Common myeloid progenitor, CD34-positive (primary cell): ENCODE results near the gene PIGA.

Source experiments
- CTCF ChIA-PET: fragments of 350-600 bp; sonication (Branson Sonifier 250); formaldehyde crosslinking; loops from one replicate; lab custom pipeline; 2021; ENCODE audit warnings: antibody characterized with exemption; lab: Charles Lee
- POLR2A ChIA-PET: fragments of 350-600 bp; sonication (Branson Sonifier 250); formaldehyde crosslinking; loops from one replicate; lab custom pipeline; 2021; ENCODE audit warnings: antibody characterized with exemption; lab: Charles Lee
- DNase-seq, 3 donors: peaks; one replicate each; pipeline versions ENCODE4 v3.0.0 to v3.0.0-alpha.2; 2013
- H3K27ac ChIP-seq, 2 experiments: 1 replicate in 1 of 2; 2 replicates in 1 of 2; pipeline ENCODE4 v1.7.0; 2013; ENCODE audit warnings: inconsistent platforms in 2 of 2, low read length in 2 of 2, mild to moderate bottlenecking in 2 of 2, low read depth in 1 of 2, moderate library complexity in 1 of 2; ENCODE audit not compliant: severe bottlenecking in 2 of 2, insufficient read depth in 1 of 2, poor library complexity in 1 of 2
- H3K27me3 ChIP-seq, 5 experiments: replicated peaks in 2 of 5; 1 replicate in 3 of 5; 2 replicates in 2 of 5; pipeline versions ENCODE4 v1.6.1 to v1.7.0; 2013; ENCODE audit warnings: low read length in 4 of 5, mild to moderate bottlenecking in 2 of 5, moderate library complexity in 2 of 5, inconsistent platforms in 1 of 5; ENCODE audit not compliant: insufficient read depth in 5 of 5, control insufficient read depth in 4 of 5
- H3K36me3 ChIP-seq, 4 experiments: 1 replicate in 2 of 4; 2 replicates in 2 of 4; pipeline versions ENCODE4 v1.6.1 to v1.7.0; 2013; ENCODE audit warnings: low read length in 3 of 4, control low read depth in 1 of 4, mild to moderate bottlenecking in 1 of 4; ENCODE audit not compliant: control insufficient read depth in 4 of 4, insufficient read depth in 4 of 4
- H3K4me1 ChIP-seq, 4 experiments: 1 replicate in 3 of 4; 2 replicates in 1 of 4; pipeline versions ENCODE4 v1.6.1 to v1.7.1; 2013; ENCODE audit warnings: low read length in 3 of 4, mild to moderate bottlenecking in 3 of 4, control low read depth in 1 of 4, inconsistent platforms in 1 of 4, moderate library complexity in 1 of 4; ENCODE audit not compliant: control insufficient read depth in 4 of 4, insufficient read depth in 4 of 4; ENCODE audit errors: control extremely low read depth in 1 of 4
- H3K4me3 ChIP-seq, 7 experiments: 1 replicate in 4 of 7; 2 replicates in 3 of 7; pipeline versions ENCODE4 v1.5.1 to v1.7.0; 2013; ENCODE audit warnings: mild to moderate bottlenecking in 7 of 7, low read length in 6 of 7, moderate library complexity in 6 of 7, inconsistent platforms in 2 of 7, low read depth in 2 of 7, control low read depth in 1 of 7; ENCODE audit not compliant: insufficient read depth in 4 of 7, control insufficient read depth in 1 of 7; ENCODE audit errors: extremely low read depth in 1 of 7
- H3K9me3 ChIP-seq, 5 experiments: 1 replicate in 4 of 5; 2 replicates in 1 of 5; pipeline versions ENCODE4 v1.6.1 to v1.7.1; 2013; ENCODE audit warnings: low read length in 4 of 5, mild to moderate bottlenecking in 2 of 5, inconsistent platforms in 1 of 5, low read depth in 1 of 5, moderate library complexity in 1 of 5; ENCODE audit not compliant: control insufficient read depth in 4 of 5, insufficient read depth in 2 of 5; ENCODE audit errors: control extremely low read depth in 1 of 5
- whole genome bisulfite sequencing: methylation state at CpG from one replicate; pipeline ENCODE4 v1.1.5; 2013; ENCODE audit not compliant: insufficient coverage; 5-methylcytosine and 5-hydroxymethylcytosine counted together

Gene PIGA

DNA sequence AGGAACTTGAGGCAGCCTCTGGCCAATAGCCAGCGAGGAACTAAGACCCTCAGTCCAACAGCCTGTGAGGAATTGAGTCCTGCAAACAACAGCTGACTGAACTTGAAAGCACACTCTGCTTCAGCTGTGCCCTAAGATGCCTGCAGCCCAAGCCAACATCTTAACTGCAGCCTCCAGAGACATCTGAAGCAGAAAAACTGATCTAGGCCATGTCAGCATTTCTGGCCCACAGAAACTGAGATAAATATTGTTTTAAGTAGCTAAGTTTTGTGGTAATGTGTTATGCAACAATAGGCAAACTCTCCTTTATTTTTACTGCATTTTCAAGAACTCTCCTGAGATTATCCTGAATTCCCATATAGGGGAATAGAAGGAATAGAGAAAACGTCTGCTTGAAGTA, 24.4 kb upstream of the PIGA start:
- H3K36me3 ChIP-seq: no peaks in the 10 kb centered on the region
- H3K4me3 ChIP-seq: no peak overlapping the region
- H3K4me1 ChIP-seq: no peaks in the 10 kb centered on the region
- CTCF ChIA-PET: interaction anchor here (0.9 kb wide), 1 partner anchor 10 kb away, joined by 3 read pairs; no protein-coding TSS in a partner anchor
- H3K27ac ChIP-seq: no peak overlapping the region
- no peaks in the 10 kb centered on the region for H3K9me3 ChIP-seq
- POLR2A ChIA-PET: no interaction called here
- DNase-seq: no peak
- WGBS: 67% methylated on average over 1 of the region's 2 CpGs
- H3K27me3 ChIP-seq: peaks cover 0 to 17% (median 0%) of the 10 kb centered on the region in 5 experiments

DNA sequence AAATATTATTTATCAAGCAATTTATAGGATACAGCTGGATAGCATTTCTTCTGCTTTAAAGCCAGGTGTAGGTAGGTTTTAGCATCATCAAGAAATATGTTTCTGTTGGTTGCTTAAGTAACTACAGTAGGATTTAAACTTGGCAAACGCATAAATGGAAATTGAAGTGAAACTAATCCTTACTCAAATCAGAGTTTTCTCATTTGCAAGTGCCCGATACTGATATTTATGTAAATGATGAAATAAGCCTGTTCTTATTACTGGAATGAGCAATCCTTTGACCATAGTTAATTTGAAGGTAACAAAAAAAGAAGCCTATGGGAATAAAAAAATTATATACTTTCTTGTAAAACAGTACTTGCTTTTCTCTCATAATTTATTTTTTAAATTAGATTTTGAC, 23.2 kb upstream of the PIGA start:
- no peak overlapping the region for H3K4me3 ChIP-seq
- WGBS: no CpG with 5 or more reads among the region's 2 CpGs
- H3K4me1 ChIP-seq: no peaks in the 10 kb centered on the region
- CTCF ChIA-PET: no interaction called here
- no peak overlapping the region for H3K27ac ChIP-seq
- H3K9me3 ChIP-seq: no peaks in the 10 kb centered on the region
- DNase-seq: no peak
- POLR2A ChIA-PET: no interaction called here
- peaks cover 0 to 10% (median 0%) of the 10 kb centered on the region in 5 experiments for H3K27me3 ChIP-seq
- no peaks in the 10 kb centered on the region for H3K36me3 ChIP-seq

DNA sequence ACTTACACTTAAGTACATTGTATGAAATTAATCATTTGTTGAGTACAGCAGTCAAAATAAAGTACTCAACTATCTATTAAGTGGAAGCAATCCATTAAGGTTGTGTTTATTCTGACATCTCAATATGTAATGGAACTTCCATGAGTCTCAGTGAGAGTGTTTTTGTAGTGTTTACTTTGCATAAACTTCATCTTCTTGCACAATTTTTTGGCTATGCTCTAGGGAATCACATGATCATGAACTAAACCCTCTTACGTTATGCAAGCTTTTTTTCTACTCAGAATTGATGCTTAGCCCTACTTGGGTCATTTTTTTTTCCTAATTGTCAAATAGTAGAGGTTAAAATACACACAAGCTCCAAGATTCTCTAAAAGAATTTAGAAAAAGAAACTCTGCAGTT, 21.1 kb upstream of the PIGA start:
- H3K36me3 ChIP-seq: no peaks in the 10 kb centered on the region
- POLR2A ChIA-PET: no interaction called here
- CTCF ChIA-PET: no interaction called here
- no peaks in the 10 kb centered on the region for H3K9me3 ChIP-seq
- WGBS: no CpG with 5 or more reads among the region's 1 CpG
- peaks cover 0 to 10% (median 0%) of the 10 kb centered on the region in 5 experiments for H3K27me3 ChIP-seq
- no peak overlapping the region for H3K4me3 ChIP-seq
- no peaks in the 10 kb centered on the region for H3K4me1 ChIP-seq
- H3K27ac ChIP-seq: no peak overlapping the region
- DNase-seq: no peak

DNA sequence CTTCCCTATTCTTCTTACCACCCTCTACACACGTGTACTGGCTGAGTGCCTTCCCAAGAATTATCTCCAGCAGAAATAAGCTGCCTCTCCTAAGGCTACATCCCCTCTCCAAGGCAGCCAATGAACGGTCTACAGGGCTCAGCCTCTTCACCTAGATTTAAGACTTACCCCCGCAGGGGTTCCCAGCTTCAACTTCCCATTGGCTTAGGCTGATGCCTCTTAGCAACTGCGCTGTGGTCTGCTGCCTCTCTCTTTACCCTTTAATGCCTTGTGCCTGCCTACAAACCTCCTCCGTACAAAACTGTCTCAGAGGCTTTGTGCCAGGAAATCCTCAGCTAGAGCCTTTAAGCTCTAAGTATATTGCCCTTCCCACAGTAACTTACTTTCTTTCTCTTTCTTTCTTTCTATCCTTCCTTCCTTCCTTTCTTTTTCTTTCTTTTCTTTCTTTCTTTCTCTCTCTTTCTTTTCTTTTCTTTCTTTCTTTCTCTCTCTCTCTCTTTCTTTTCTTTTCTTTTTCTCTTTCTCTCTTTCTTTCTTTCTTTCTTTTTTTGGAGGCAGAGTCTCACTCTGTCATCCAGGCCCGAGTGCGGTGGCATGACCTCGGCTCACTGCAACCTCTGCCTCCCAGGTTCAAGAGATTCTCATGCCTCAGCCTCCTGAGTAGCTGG, 15.1 kb upstream of the PIGA start:
- no peaks in the 10 kb centered on the region for H3K4me1 ChIP-seq
- peak in 2 of 3 donors; percentile 31 to 49 for DNase-seq
- ChIA-PET POLR2A (no interaction called here), CTCF (interaction anchor here (0.5 to 9.7 kb wide), 8 partner anchors 9 to 1932 kb away, joined by 3 to 92 read pairs (median 4); partner anchors contain the start of gene PIR)
- no peaks in the 10 kb centered on the region for H3K36me3 ChIP-seq
- H3K27me3 ChIP-seq: peaks cover 0 to 15% (median 0%) of the 10 kb centered on the region in 5 experiments
- H3K27ac ChIP-seq: no peak overlapping the region
- H3K9me3 ChIP-seq: no peaks in the 10 kb centered on the region
- H3K4me3 ChIP-seq: no peak overlapping the region
- 54% methylated on average over 5 of the region's 8 CpGs for WGBS

DNA sequence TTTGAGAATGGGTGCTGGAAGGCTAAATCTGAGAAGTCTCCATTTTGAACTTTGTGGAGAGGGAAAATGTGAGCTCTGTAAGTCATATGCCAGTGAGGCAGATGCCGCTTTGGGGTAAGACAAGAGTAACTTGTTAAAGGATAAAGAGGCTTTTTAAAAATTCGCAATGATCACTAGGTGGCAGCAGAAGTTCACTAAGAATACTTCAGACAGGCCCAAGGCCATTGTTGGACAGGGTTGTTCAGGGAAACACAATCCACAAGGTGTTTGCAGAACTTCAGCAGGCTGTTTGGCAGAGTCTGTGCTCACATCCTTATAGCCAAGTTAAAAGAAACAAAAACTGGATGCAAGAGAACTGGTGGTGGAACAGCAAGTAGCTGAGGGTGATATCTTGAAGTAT, 13.7 kb upstream of the PIGA start:
- H3K27me3 ChIP-seq: peaks cover 0 to 19% (median 0%) of the 10 kb centered on the region in 5 experiments
- no peak overlapping the region for H3K27ac ChIP-seq
- POLR2A ChIA-PET: no interaction called here
- CTCF ChIA-PET: interaction anchor here (0.7 to 9.7 kb wide), 15 partner anchors 9 to 216 kb away, joined by 3 to 92 read pairs (median 4); partner anchors contain the start of gene PIR
- H3K4me3 ChIP-seq: no peak overlapping the region
- H3K4me1 ChIP-seq: no peaks in the 10 kb centered on the region
- DNase-seq: peak; percentile 61 to 87 (median 84)
- WGBS: 0% methylated on average over 1 of the region's 2 CpGs
- H3K9me3 ChIP-seq: no peaks in the 10 kb centered on the region
- H3K36me3 ChIP-seq: no peaks in the 10 kb centered on the region

DNA sequence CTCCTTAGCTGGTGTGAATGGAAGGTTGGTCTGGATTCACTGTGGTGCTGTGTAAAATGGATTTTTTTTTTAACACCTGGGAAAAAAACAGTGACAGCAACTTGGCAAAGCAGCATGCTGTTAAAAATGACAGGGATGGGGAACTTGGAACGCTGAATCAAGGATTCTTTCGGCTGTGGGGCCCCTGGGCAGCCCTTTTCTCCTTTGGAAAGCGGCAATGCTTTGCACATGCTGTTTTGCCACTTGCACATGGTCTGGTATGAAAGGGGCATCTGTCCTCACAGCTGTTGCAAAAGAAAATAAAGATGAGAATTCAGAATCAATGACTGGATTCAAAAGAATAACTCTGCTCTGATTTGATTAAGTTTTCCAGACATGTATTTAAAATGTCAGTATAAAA, 10.7 kb upstream of the PIGA start:
- no peaks in the 10 kb centered on the region for H3K9me3 ChIP-seq
- POLR2A ChIA-PET: no interaction called here
- H3K27me3 ChIP-seq: peaks cover 0 to 30% (median 0%) of the 10 kb centered on the region in 5 experiments
- CTCF ChIA-PET: interaction anchor here (1.3 kb wide), 1 partner anchor 48 kb away, joined by 3 read pairs; no protein-coding TSS in a partner anchor
- H3K36me3 ChIP-seq: no peaks in the 10 kb centered on the region
- H3K27ac ChIP-seq: no peak overlapping the region
- DNase-seq: no peak
- WGBS: 81% methylated on average over 3 of the region's 3 CpGs
- no peak overlapping the region for H3K4me3 ChIP-seq
- H3K4me1 ChIP-seq: no peaks in the 10 kb centered on the region

DNA sequence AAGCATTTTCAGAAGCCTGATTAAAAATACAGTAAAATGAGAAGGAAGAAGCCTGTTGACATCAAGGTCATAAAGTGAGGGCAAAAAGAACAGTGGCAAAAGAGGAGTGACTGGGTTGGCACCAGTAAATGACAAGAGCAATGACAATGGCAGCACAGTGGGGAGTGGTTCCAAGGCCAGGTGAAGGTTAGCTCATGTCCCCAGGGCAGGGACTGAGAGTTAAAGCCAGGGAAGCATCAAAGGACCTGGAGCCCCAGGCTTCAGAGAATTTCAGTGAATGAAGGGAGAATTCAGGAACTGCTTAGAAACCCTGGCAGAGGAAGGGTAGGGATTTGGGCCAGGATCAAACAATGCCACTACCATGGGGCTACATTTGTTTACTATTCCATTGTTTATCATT, 8.8 kb upstream of the PIGA start:
- ChIA-PET POLR2A (no interaction called here), CTCF (no interaction called here)
- no peak overlapping the region for H3K27ac ChIP-seq
- H3K4me3 ChIP-seq: no peak overlapping the region
- peaks cover 0 to 34% (median 0%) of the 10 kb centered on the region in 5 experiments for H3K27me3 ChIP-seq
- no peaks in the 10 kb centered on the region for H3K36me3 ChIP-seq
- no peak for DNase-seq
- no peaks in the 10 kb centered on the region for H3K9me3 ChIP-seq
- no peaks in the 10 kb centered on the region for H3K4me1 ChIP-seq
